Endometrium (tissue), 2 donors: ENCODE data around the gene PIGS.

ENCODE experiments used
- FAIRE-seq: peaks from 2 replicates; lab custom pipeline; 2012; peaks lifted over from hg19 to GRCh38; lab: Jason Lieb, UNC
- donor health status: control.
- donor health status: control.

Gene PIGS

DNA sequence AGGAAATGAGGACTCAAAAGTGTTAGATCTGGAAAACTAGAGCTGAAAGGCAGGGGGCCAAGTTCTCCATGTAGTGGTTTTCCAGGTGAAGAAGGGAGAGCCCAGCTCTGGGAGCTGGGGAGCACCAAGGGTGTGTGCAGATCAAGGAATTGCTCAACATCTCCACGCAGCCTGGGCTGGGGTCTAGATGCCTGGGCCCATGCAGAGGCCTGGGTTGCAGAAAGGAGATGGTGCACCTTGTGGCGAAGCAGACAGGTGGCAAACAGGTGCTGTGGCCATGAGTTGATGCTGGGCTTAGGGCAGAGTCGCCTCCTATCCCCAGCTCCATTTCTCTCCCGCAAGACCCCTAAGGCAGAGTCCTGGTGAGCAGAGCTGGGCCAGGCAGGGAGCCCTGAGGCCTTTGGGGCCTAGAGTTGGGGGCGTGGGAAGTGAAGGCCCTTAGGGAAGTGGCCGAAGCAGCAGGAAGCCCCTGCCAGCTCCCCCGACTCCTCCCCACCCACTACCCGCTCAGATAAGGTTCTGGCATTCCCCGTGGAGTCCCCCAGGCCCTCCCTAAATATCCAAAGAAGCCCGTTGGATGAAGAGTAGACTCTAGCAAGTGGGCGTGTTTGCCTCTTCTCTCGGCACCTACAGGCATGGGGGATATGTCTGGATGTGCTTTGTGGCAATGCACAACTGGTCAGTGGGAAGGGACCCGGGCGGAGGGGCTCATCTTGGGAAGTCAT, 64.4 kb downstream of the PIGS start:
- no peak for FAIRE-seq

- FAIRE-seq, result no peak
These were observed 65.2 kb downstream of the PIGS start, which contains the start of gene FOXN1 for GRCh38 chr17:28505986-28506665. TSS of gene FOXN1 (plus strand) at chr17:28506348. CDS start at chr17:28523970, 17,622 bp downstream.

- FAIRE-seq, result no peak
These were observed 67.9 kb downstream of the PIGS start for GRCh38 chr17:28503420-28503819.
